HepG2 (cell line): ENCODE results near the gene LEFTY2. TPM values are rescaled to one million over a fixed set of nuclear protein-coding genes. Genes with fewer than 3 reads are reported as not detected.

Experiments
- ARID2 ChIP-seq: sonication (generic); formaldehyde crosslinking; IDR thresholded peaks from 2 replicates; pipeline ENCODE4 v1.8.1; 2022; ENCODE audit warnings: mild to moderate bottlenecking, missing genetic modification reagents, borderline replicate concordance
- BCL3 ChIP-seq: sonication (generic); formaldehyde crosslinking; IDR thresholded peaks from 2 replicates; pipeline ENCODE4 v1.5.1; 2020; ENCODE audit warnings: mild to moderate bottlenecking, missing genetic modification reagents, moderate library complexity
- CHCHD3 ChIP-seq: sonication (generic); formaldehyde crosslinking; IDR thresholded peaks from 2 replicates; pipeline ENCODE4 v1.8.0; 2022; ENCODE audit warnings: mild to moderate bottlenecking, missing genetic modification reagents, moderate library complexity
- DBP ChIP-seq: sonication (generic); formaldehyde crosslinking; IDR thresholded peaks from 2 replicates; pipeline ENCODE4 v1.4.0; 2020; ENCODE audit warnings: missing genetic modification reagents; ENCODE audit errors: not compliant biosample characterization
- ISX ChIP-seq: sonication (generic); formaldehyde crosslinking; conservative IDR thresholded peaks from 2 replicates; pipeline ENCODE4 v1.5.0; 2020; ENCODE audit warnings: missing genetic modification reagents
- JUNB ChIP-seq: sonication (generic); formaldehyde crosslinking; IDR thresholded peaks from 2 replicates; pipeline ENCODE4 v1.8.0; 2022; ENCODE audit warnings: missing genetic modification reagents, mild to moderate bottlenecking, borderline replicate concordance
- KLF6 ChIP-seq: IDR thresholded peaks from 2 replicates; pipeline ENCODE4 v1.8.0; 2016; ENCODE audit warnings: missing biosample characterization, missing genetic modification reagents
- MAX ChIP-seq: IDR thresholded peaks from 2 replicates; pipeline ENCODE4 v1.6.1; 2012; ENCODE audit warnings: inconsistent platforms
- MXD4 ChIP-seq: IDR thresholded peaks from 2 replicates; pipeline ENCODE4 v1.6.1; 2016; ENCODE audit warnings: mild to moderate bottlenecking, missing biosample characterization, missing genetic modification reagents
- PRMT3 ChIP-seq: sonication (generic); formaldehyde crosslinking; IDR thresholded peaks from 2 replicates; pipeline ENCODE4 v1.8.1; 2022; ENCODE audit warnings: low read depth, mild to moderate bottlenecking, moderate library complexity, missing genetic modification reagents, borderline replicate concordance
- SPEN ChIP-seq: sonication (generic); formaldehyde crosslinking; IDR thresholded peaks from 2 replicates; pipeline ENCODE4 v1.5.1; 2020; ENCODE audit warnings: low read depth, mild to moderate bottlenecking, missing genetic modification reagents
- TBP ChIP-seq: sonication (generic); formaldehyde crosslinking; IDR thresholded peaks from 2 replicates; pipeline ENCODE4 v1.5.0; 2020; ENCODE audit warnings: missing genetic modification reagents
- TEF ChIP-seq: sonication (generic); formaldehyde crosslinking; IDR thresholded peaks from 2 replicates; pipeline ENCODE4 v1.5.0; 2020; ENCODE audit warnings: missing genetic modification reagents
- TMF1 ChIP-seq: sonication (generic); formaldehyde crosslinking; IDR thresholded peaks from 2 replicates; pipeline ENCODE4 v1.8.1; 2022; ENCODE audit warnings: low read depth, missing genetic modification reagents
- UBTF ChIP-seq: sonication (generic); formaldehyde crosslinking; IDR thresholded peaks from 2 replicates; pipeline ENCODE4 v1.4.0; 2020; ENCODE audit warnings: mild to moderate bottlenecking, missing genetic modification reagents
- ZMYM2 ChIP-seq: sonication (generic); formaldehyde crosslinking; IDR thresholded peaks from 2 replicates; pipeline ENCODE4 v1.8.0; 2022; ENCODE audit warnings: mild to moderate bottlenecking, missing genetic modification reagents
- ZNF260 ChIP-seq: sonication (generic); formaldehyde crosslinking; IDR thresholded peaks from 2 replicates; pipeline ENCODE4 v1.4.0; 2020; ENCODE audit warnings: missing genetic modification reagents, low read depth, mild to moderate bottlenecking, borderline replicate concordance
- ZNF282 ChIP-seq: fragments of 450-650 bp; IDR thresholded peaks from 2 replicates; pipeline ENCODE4 v1.6.1; 2018; ENCODE audit not compliant: partially characterized antibody
- ZNF317 ChIP-seq: sonication (generic); formaldehyde crosslinking; IDR thresholded peaks from 2 replicates; pipeline ENCODE4 v1.5.0; 2020; ENCODE audit warnings: mild to moderate bottlenecking, missing genetic modification reagents
- ZNF329 ChIP-seq: sonication (generic); formaldehyde crosslinking; IDR thresholded peaks from 2 replicates; pipeline ENCODE4 v1.9.0; 2021; ENCODE audit warnings: low read depth, mild to moderate bottlenecking, missing genetic modification reagents
- ZNF616 ChIP-seq: sonication (generic); formaldehyde crosslinking; IDR thresholded peaks from 2 replicates; pipeline ENCODE4 v1.5.0; 2020; ENCODE audit warnings: low read depth, mild to moderate bottlenecking, missing genetic modification reagents
- ZNF781 ChIP-seq: sonication (generic); formaldehyde crosslinking; IDR thresholded peaks from 2 replicates; pipeline ENCODE4 v1.5.1; 2020; ENCODE audit warnings: borderline replicate concordance, mild to moderate bottlenecking, missing genetic modification reagents; ENCODE audit errors: not compliant biosample characterization
- ZNF878 ChIP-seq: sonication (generic); formaldehyde crosslinking; IDR thresholded peaks from 2 replicates; pipeline ENCODE4 v1.8.1; 2023; ENCODE audit warnings: mild to moderate bottlenecking, missing genetic modification reagents, moderate library complexity
- polyA plus RNA-seq, 8 experiments: library from polyadenylated mRNA; depleted of rRNA in 3 of 8; stranded (reverse) in 7 of 8; unstranded in 1 of 8; fragments of >200 nt; fragmentation: Illumina TruSeq in 4 of 8; extraction: Trizol in 4 of 8; gene quantifications; 2 replicates each; pipeline versions ENCODE4 v1.2.1 to v1.2.3, GENCODE V29; 2011 to 2016; ENCODE audit warnings: low read depth in 4 of 8, missing spikeins in 1 of 8, mixed read lengths in 1 of 8; ENCODE audit not compliant: insufficient read depth in 1 of 8
- total RNA-seq, 5 experiments: library from RNA; depleted of rRNA; stranded (reverse); fragments of >200 nt; fragmentation: Illumina TruSeq; extraction: Trizol; gene quantifications; 2 replicates each; pipeline ENCODE4 v1.2.3, GENCODE V29; 2016; ENCODE audit warnings: low read depth in 1 of 5

LEFTY2 gene
- total and polyA plus RNA-seq, 2 of the 13 experiments (the other 11 are each of a cell fraction or from before 2014, with no cell fraction given) = 0.13 to 0.33 TPM

- TF ChIP-seq BCL3 (CRISPR knock-in tag) = peak; percentile 62
- no peak for TF ChIP-seq PRMT3 (CRISPR knock-in tag)
- TF ChIP-seq KLF6 = peak; percentile 68; the same call in 1 of the 2 replicates
- peak; percentile 89 for TF ChIP-seq MAX
- TF ChIP-seq TBP (CRISPR knock-in tag) = no peak
- no peak for TF ChIP-seq DBP (CRISPR knock-in tag)
- TF ChIP-seq ISX (CRISPR knock-in tag) = no peak
- no peak for TF ChIP-seq ZNF260
- 0 out of 2 replicates have a peak, but pooled peaks have one; percentile 22 for TF ChIP-seq ZMYM2 (CRISPR knock-in tag)
- peak; percentile 98 for TF ChIP-seq UBTF
- no peak for TF ChIP-seq JUNB
- peak; percentile 70; the same call in 1 of the 2 replicates for TF ChIP-seq SPEN (CRISPR knock-in tag)
- no peak for TF ChIP-seq ZNF282
- no peak for TF ChIP-seq ZNF781 (CRISPR knock-in tag)
- TF ChIP-seq ZNF878 (CRISPR knock-in tag) = peak; percentile 85
- TF ChIP-seq ARID2 (CRISPR knock-in tag) = no peak
- TF ChIP-seq ZNF616 = 0 out of 2 replicates have a peak, but pooled peaks have one; percentile 76
- TF ChIP-seq TMF1 = no peak; the same call in 1 of the 2 replicates
- TF ChIP-seq CHCHD3 = peak; percentile 61; the same call in 1 of the 2 replicates
- peak; percentile 92 for TF ChIP-seq MXD4 (CRISPR knock-in tag)
- TF ChIP-seq ZNF329 (CRISPR knock-in tag) = no peak; the same call in 1 of the 2 replicates
- no peak; the same call in 1 of the 2 replicates for TF ChIP-seq TEF (CRISPR knock-in tag)
- TF ChIP-seq ZNF317 = 0 out of 2 replicates have a peak, but pooled peaks have one; percentile 31
These were observed 17.1 kb downstream of the LEFTY2 start, which contains the start of gene PYCR2 (continued) for GRCh38 chr1:225923692-225924555.
